Esophagus muscularis mucosa (tissue), 4 donors: ENCODE results near the gene CES2. TPM values are rescaled to one million over a fixed set of nuclear protein-coding genes. Genes with fewer than 3 reads are reported as not detected.

Source experiments
- DNase-seq: peaks from one replicate; pipeline ENCODE4 v3.0.0-alpha.2; 2017; ENCODE audit errors: extremely low spot score
- H3K27ac ChIP-seq, 4 donors: fragments of 200-600 bp; sonication (generic); replicated peaks in 1 of 4; 1 replicate in 3 of 4; 2 replicates in 1 of 4; pipeline ENCODE4 v1.5.1; 2016 to 2019; ENCODE audit warnings: mild to moderate bottlenecking in 1 of 4
- H3K27me3 ChIP-seq, 4 donors: fragments of 200-600 bp; sonication (generic); one replicate each; pipeline versions ENCODE4 v1.5.1 to v1.6.0; 2016 to 2019
- H3K36me3 ChIP-seq, 4 donors: fragments of 200-600 bp; sonication (generic); one replicate each; pipeline ENCODE4 v1.5.1; 2016 to 2019
- H3K4me1 ChIP-seq, 4 donors: fragments of 200-600 bp; sonication (generic); one replicate each; pipeline ENCODE4 v1.5.1; 2016 to 2019
- H3K4me3 ChIP-seq, 4 donors: fragments of 200-600 bp; sonication (generic); 1 replicate in 2 of 4; 2 replicates in 2 of 4; pipeline ENCODE4 v1.5.1; 2016 to 2019; ENCODE audit warnings: mild to moderate bottlenecking in 4 of 4, moderate library complexity in 1 of 4
- H3K9me3 ChIP-seq, 4 donors: fragments of 200-600 bp; sonication (generic); 1 replicate in 3 of 4; 2 replicates in 1 of 4; pipeline ENCODE4 v1.5.1; 2016 to 2019
- CTCF ChIP-seq, 3 experiments: fragments of 200-600 bp in 2 of 3; fragments of 450-650 bp in 1 of 3; sonication (generic) in 2 of 3; IDR thresholded peaks; one replicate each; pipeline ENCODE4 v1.5.1; 2017 to 2019; ENCODE audit warnings: antibody characterized with exemption in 3 of 3, mild to moderate bottlenecking in 2 of 3, moderate library complexity in 1 of 3
- EP300 ChIP-seq: sonication (generic); formaldehyde crosslinking; IDR thresholded peaks from one replicate; pipeline ENCODE4 v1.6.1; 2017; ENCODE audit warnings: antibody characterized with exemption
- POLR2A ChIP-seq: fragments of 450-650 bp; IDR thresholded peaks from one replicate; pipeline ENCODE4 v1.6.1; 2017; ENCODE audit warnings: antibody characterized with exemption, moderate library complexity, mild to moderate bottlenecking, low read depth
- POLR2AphosphoS5 ChIP-seq, 2 donors: sonication (generic); formaldehyde crosslinking; IDR thresholded peaks; one replicate each; pipeline ENCODE4 v1.6.1; 2017; ENCODE audit warnings: antibody characterized with exemption in 2 of 2
- WGBS: methylation state at CpG from one replicate; pipeline ENCODE4 v1.1.5; 2018; 5-methylcytosine and 5-hydroxymethylcytosine counted together
- intact Hi-C: fragments of 100-400 bp; cut with DNase I; formaldehyde crosslinking; loops from one replicate; pipeline ENCODE4 v1.15.1; 2023
- total RNA-seq, 4 donors: library from RNA; depleted of rRNA; stranded (reverse); fragments of >200 nt; gene quantifications; one replicate each; pipeline versions ENCODE4 v1.1.0 to v1.2.1, GENCODE V29; 2016

Gene CES2
- 10 to 100 TPM; 22.0 to 29.7 (median 26.8) TPM for total RNA-seq

GRCh38 chr16:66935314-66936011 lies at the start of gene CES2:
TSS of gene CES2 (plus strand) at chr16:66935516. CDS start at chr16:66935636, 120 bp downstream.
- peak within 1 kb of the TSS; percentile 77 to 99 (median 90) for H3K4me3 ChIP-seq
- intact Hi-C loops, result no loop called here
- TF ChIP-seq POLR2A (no peak), CTCF (IDR thresholded peaks at IDR 0.05) (no peak), POLR2AphosphoS5 (IDR thresholded peaks at IDR 0.05) (no peak), EP300 (no peak)
- WGBS, result 31% methylated on average over 23 of the region's 44 CpGs
- peak within 1 kb of the TSS; percentile 86 to 97 (median 93) for H3K27ac ChIP-seq
- DNase-seq, result no peak
- H3K9me3 ChIP-seq, result no peaks in the 10 kb centered on the region
- no peaks in the 10 kb centered on the region for H3K27me3 ChIP-seq
- peaks cover 11 to 57% (median 44%) of the 10 kb centered on the region in 4 donors for H3K36me3 ChIP-seq
- peaks cover 37 to 58% (median 48%) of the 10 kb centered on the region in 4 donors for H3K4me1 ChIP-seq

GRCh38 chr16:66886321-66886720 lies 49.0 kb upstream of the CES2 start:
- Histone ChIP-seq H3K27ac (no peak overlapping the region), H3K4me1 (peaks cover 3 to 9% (median 4%) of the 10 kb centered on the region in 4 donors), H3K27me3 (no peaks in the 10 kb centered on the region), H3K4me3 (no peak overlapping the region), H3K9me3 (no peaks in the 10 kb centered on the region), H3K36me3 (peaks cover 12 to 46% (median 22%) of the 10 kb centered on the region in 4 donors)
- 65% methylated on average over 2 of the region's 2 CpGs for WGBS
- no peak for DNase-seq
- intact Hi-C loops, result no loop called here
- TF ChIP-seq CTCF (IDR thresholded peaks at IDR 0.05) (no peak), EP300 (no peak), POLR2AphosphoS5 (IDR thresholded peaks at IDR 0.05) (no peak), POLR2A (no peak)

- Histone ChIP-seq H3K4me3 (no peak overlapping the region), H3K9me3 (no peaks in the 10 kb centered on the region), H3K27ac (no peak overlapping the region), H3K27me3 (no peaks in the 10 kb centered on the region), H3K4me1 (peaks cover 0 to 3% (median 0%) of the 10 kb centered on the region in 4 donors), H3K36me3 (peaks cover 12 to 46% (median 22%) of the 10 kb centered on the region in 4 donors)
- TF ChIP-seq CTCF (IDR thresholded peaks at IDR 0.05) (no peak), EP300 (no peak), POLR2A (no peak), POLR2AphosphoS5 (IDR thresholded peaks at IDR 0.05) (no peak)
- 81% methylated on average over 3 of the region's 3 CpGs for WGBS
- intact Hi-C loops, result no loop called here
- DNase-seq, result no peak
Measured at GRCh38 chr16:66886914-66887313, 48.4 kb upstream of the CES2 start.

GRCh38 chr16:66888647-66889615 lies 46.4 kb upstream of the CES2 start:
- H3K4me1 ChIP-seq, result no peaks in the 10 kb centered on the region
- H3K36me3 ChIP-seq, result peaks cover 12 to 33% (median 22%) of the 10 kb centered on the region in 4 donors
- no peaks in the 10 kb centered on the region for H3K27me3 ChIP-seq
- no peak for TF ChIP-seq CTCF (IDR thresholded peaks at IDR 0.05)
- no peak for TF ChIP-seq EP300
- no peak for TF ChIP-seq POLR2A
- 89% methylated on average over 6 of the region's 6 CpGs for WGBS
- intact Hi-C loops, result no loop called here
- no peak overlapping the region for H3K27ac ChIP-seq
- H3K9me3 ChIP-seq, result no peaks in the 10 kb centered on the region
- H3K4me3 ChIP-seq, result no peak overlapping the region
- DNase-seq, result no peak
